ENCODE measurements around the gene SHH. TPM values are rescaled to one million over a fixed set of nuclear protein-coding genes. Genes with fewer than 3 reads are reported as not detected.
"Not testable (repeated sequence)": the region's sequence is repeated elsewhere in the genome, so short reads cannot be mapped to it uniquely, and the experiment has no call there.

The SHH gene
- total RNA-seq, 1 donor from 2014 or later: 0.16 TPM

GRCh38 chr7:155839461-155839860 lies 27.2 kb upstream of the SHH start:
- Mint-ChIP-seq H3K36me3 (ENCODE audit: low read depth, unreplicated experiment) (no peaks in the 10 kb centered on the region), H3K9me3 (ENCODE audit: unreplicated experiment) (no peaks in the 10 kb centered on the region), H3K27me3 (ENCODE audit: low read depth, unreplicated experiment) (peaks cover 9% of the 10 kb centered on the region), H3K4me1 (ENCODE audit: low read depth, unreplicated experiment) (peaks cover 4% of the 10 kb centered on the region), H3K4me3 (ENCODE audit: unreplicated experiment) (no peak overlapping the region), H3K27ac (ENCODE audit: unreplicated experiment) (no peak overlapping the region)
- Histone ChIP-seq H2AFZ (ENCODE audit: low read depth, low read length) (no peak overlapping the region), H3K36me3 (ENCODE audit: insufficient read depth, low read length) (no peaks in the 10 kb centered on the region), H3K9ac (ENCODE audit: low read length) (no peak overlapping the region), H3K4me1 (ENCODE audit: insufficient read depth, low read length) (no peaks in the 10 kb centered on the region), H3K9me3 (ENCODE audit: insufficient read depth, low read depth, low read length) (no peaks in the 10 kb centered on the region), H4K20me1 (ENCODE audit: insufficient read depth, low read length) (no peaks in the 10 kb centered on the region), H3K27me3 (ENCODE audit: insufficient read depth, low read length) (peaks cover 7% of the 10 kb centered on the region), H3K79me2 (ENCODE audit: insufficient read depth, low read length) (no peaks in the 10 kb centered on the region), H3K4me3 (ENCODE audit: insufficient read depth, low read depth, low read length) (no peak overlapping the region), H3K27ac (ENCODE audit: low read depth, low read length) (no peak overlapping the region), H3K4me2 (ENCODE audit: low read length) (no peak overlapping the region)
- no peak for FAIRE-seq
- no peak for DNase-seq (ENCODE audit: low read depth)
- TF ChIP-seq CTCF (IDR thresholded peaks at IDR 0.05; ENCODE audit: insufficient read depth, low read depth, low read length) (no peak), EZH2 (IDR thresholded peaks at IDR 0.05; ENCODE audit: insufficient read depth, low read length) (no peak)

- H3K27me3 Mint-ChIP-seq (ENCODE audit: low read depth, unreplicated experiment): peaks cover 19% of the 10 kb centered on the region
- H3K9me3 ChIP-seq (ENCODE audit: insufficient read depth, low read depth, low read length); H3K9me3 Mint-ChIP-seq (ENCODE audit: unreplicated experiment); H3K4me2 ChIP-seq (ENCODE audit: low read length); H3K27ac ChIP-seq (ENCODE audit: low read depth, low read length); H3K36me3 Mint-ChIP-seq (ENCODE audit: low read depth, unreplicated experiment); H3K27me3 ChIP-seq (ENCODE audit: insufficient read depth, low read length); FAIRE-seq; H3K27ac Mint-ChIP-seq (ENCODE audit: unreplicated experiment); H3K79me2 ChIP-seq (ENCODE audit: insufficient read depth, low read length); H3K36me3 ChIP-seq (ENCODE audit: insufficient read depth, low read length); H3K4me1 ChIP-seq (ENCODE audit: insufficient read depth, low read length); DNase-seq (ENCODE audit: low read depth); H4K20me1 ChIP-seq (ENCODE audit: insufficient read depth, low read length); H3K9ac ChIP-seq (ENCODE audit: low read length); H3K4me1 Mint-ChIP-seq (ENCODE audit: low read depth, unreplicated experiment); H2AFZ ChIP-seq (ENCODE audit: low read depth, low read length); H3K4me3 ChIP-seq (ENCODE audit: insufficient read depth, low read depth, low read length); H3K4me3 Mint-ChIP-seq (ENCODE audit: unreplicated experiment): not testable (repeated sequence)
Observed at GRCh38 chr7:155838312-155838711, 26.0 kb upstream of the SHH start.

GRCh38 chr7:155837126-155837479 lies 24.8 kb upstream of the SHH start:
- Histone ChIP-seq H3K79me2 (ENCODE audit: insufficient read depth, low read length) (no peaks in the 10 kb centered on the region), H3K4me2 (ENCODE audit: low read length) (no peak overlapping the region), H3K4me1 (ENCODE audit: insufficient read depth, low read length) (no peaks in the 10 kb centered on the region), H3K27ac (ENCODE audit: low read depth, low read length) (no peak overlapping the region), H3K9ac (ENCODE audit: low read length) (no peak overlapping the region), H2AFZ (ENCODE audit: low read depth, low read length) (no peak overlapping the region), H3K27me3 (ENCODE audit: insufficient read depth, low read length) (peaks cover 7% of the 10 kb centered on the region), H3K4me3 (ENCODE audit: insufficient read depth, low read depth, low read length) (no peak overlapping the region), H3K9me3 (ENCODE audit: insufficient read depth, low read depth, low read length) (no peaks in the 10 kb centered on the region), H4K20me1 (ENCODE audit: insufficient read depth, low read length) (no peaks in the 10 kb centered on the region), H3K36me3 (ENCODE audit: insufficient read depth, low read length) (no peaks in the 10 kb centered on the region)
- no peak overlapping the region for H3K27ac Mint-ChIP-seq (ENCODE audit: unreplicated experiment)
- DNase-seq (ENCODE audit: low read depth) (no peak), FAIRE-seq (no peak)
- no peaks in the 10 kb centered on the region for H3K36me3 Mint-ChIP-seq (ENCODE audit: low read depth, unreplicated experiment)
- H3K27me3 Mint-ChIP-seq (ENCODE audit: low read depth, unreplicated experiment): peaks cover 30% of the 10 kb centered on the region
- H3K4me1 Mint-ChIP-seq (ENCODE audit: low read depth, unreplicated experiment): peaks cover 4% of the 10 kb centered on the region
- H3K9me3 Mint-ChIP-seq (ENCODE audit: unreplicated experiment): no peaks in the 10 kb centered on the region
- no peak overlapping the region for H3K4me3 Mint-ChIP-seq (ENCODE audit: unreplicated experiment)
- TF ChIP-seq CTCF (IDR thresholded peaks at IDR 0.05; ENCODE audit: insufficient read depth, low read depth, low read length): no peak
